PC-3 (cell line): ENCODE data around the gene HNRNPM. TPM values are rescaled to one million over a fixed set of nuclear protein-coding genes. Genes with fewer than 3 reads are reported as not detected.

Experiments used
- ATAC-seq: fragments of 200-7000 bp; cut with Tn5 transposase; 2 replicates; pipeline ENCODE4 v1.9.1; 2020; ENCODE audit warnings: mild to moderate bottlenecking, moderate library complexity
- BruUV-seq: library from RNA; stranded (reverse); fragments of 400-500 nt; replicated peaks from 2 replicates; lab custom pipeline; 2021; lab: Mats Ljungman, UMichigan
- CTCF ChIA-PET: fragments of 300-600 bp; sonication (Branson Sonifier 250); formaldehyde crosslinking; loops from one replicate; lab custom pipeline; 2022; ENCODE audit warnings: antibody characterized with exemption; lab: Charles Lee
- POLR2A ChIA-PET: fragments of 300-600 bp; sonication (Branson Sonifier 250); formaldehyde crosslinking; loops from one replicate; lab custom pipeline; 2022; ENCODE audit warnings: antibody characterized with exemption; ENCODE audit not compliant: unreplicated experiment; lab: Charles Lee
- DNase-seq: peaks from one replicate; pipeline ENCODE4 v3.0.0-alpha.2; 2015
- H2AFZ ChIP-seq: fragments of 300-600 bp; sonication (generic); 2 replicates; pipeline ENCODE4 v1.6.0; 2016; ENCODE audit warnings: antibody characterized with exemption, low read length
- H3F3A ChIP-seq: fragments of 300-600 bp; sonication (generic); one replicate; pipeline ENCODE4 v1.6.0; 2017; ENCODE audit warnings: antibody characterized with exemption, low read length, control low read depth, mild to moderate bottlenecking; ENCODE audit not compliant: unreplicated experiment
- H3K27ac ChIP-seq: fragments of 300-600 bp; sonication (generic); 2 replicates; pipeline ENCODE4 v1.5.1; 2016; ENCODE audit warnings: mild to moderate bottlenecking, low read length
- H3K27me3 ChIP-seq: fragments of 300-600 bp; sonication (generic); 2 replicates; pipeline ENCODE4 v1.6.1; 2016; ENCODE audit warnings: low read length, mixed read lengths
- H3K36me3 ChIP-seq: fragments of 300-600 bp; sonication (generic); 2 replicates; pipeline ENCODE4 v1.6.1; 2016; ENCODE audit warnings: low read depth, mixed run types, low read length, mixed read lengths
- H3K4me1 ChIP-seq: fragments of 300-600 bp; sonication (generic); 2 replicates; pipeline ENCODE4 v1.5.1; 2016; ENCODE audit warnings: low read length; ENCODE audit not compliant: insufficient read depth
- H3K4me2 ChIP-seq: fragments of 300-600 bp; sonication (generic); 2 replicates; pipeline ENCODE4 v1.6.0; 2016; ENCODE audit warnings: low read length
- H3K4me3 ChIP-seq: fragments of 300-600 bp; sonication (generic); 2 replicates; pipeline ENCODE4 v1.5.1; 2016; ENCODE audit warnings: mild to moderate bottlenecking, low read length, mixed read lengths
- H3K79me2 ChIP-seq: fragments of 300-600 bp; sonication (generic); 2 replicates; pipeline ENCODE4 v1.6.1; 2017; ENCODE audit warnings: low read length, mixed read lengths
- H3K9ac ChIP-seq: fragments of 300-600 bp; sonication (generic); 2 replicates; pipeline ENCODE4 v1.6.0; 2016; ENCODE audit warnings: mild to moderate bottlenecking, low read length
- H3K9me2 ChIP-seq: fragments of 300-600 bp; sonication (generic); replicated peaks from 2 replicates; pipeline ENCODE4 v1.6.1; 2016; ENCODE audit warnings: mixed run types, low read length, mixed read lengths
- H3K9me3 ChIP-seq: fragments of 300-600 bp; sonication (generic); 2 replicates; pipeline ENCODE4 v1.6.1; 2016; ENCODE audit warnings: low read length, mixed read lengths
- H4K20me1 ChIP-seq: fragments of 300-600 bp; sonication (generic); 2 replicates; pipeline ENCODE4 v1.6.1; 2016; ENCODE audit warnings: low read length, mixed read lengths
- CTCF ChIP-seq: fragments of 300-600 bp; sonication (generic); conservative IDR thresholded peaks from 2 replicates; pipeline ENCODE4 v1.5.1; 2017; ENCODE audit warnings: antibody characterized with exemption, low read depth, mild to moderate bottlenecking, low read length
- EZH2 ChIP-seq: fragments of 300-600 bp; sonication (generic); IDR thresholded peaks from one replicate; pipeline ENCODE4 v1.6.1; 2017; ENCODE audit warnings: antibody characterized with exemption, mild to moderate bottlenecking, low read length; ENCODE audit not compliant: unreplicated experiment
- EZH2phosphoT487 ChIP-seq: fragments of 300-600 bp; sonication (generic); IDR thresholded peaks from 2 replicates; pipeline ENCODE4 v1.6.1; 2018; ENCODE audit warnings: mild to moderate bottlenecking, antibody characterized with exemption, low read length, borderline replicate concordance
- intact Hi-C: fragments of 100-400 bp; cut with micrococcal nuclease; formaldehyde crosslinking; loops from 2 replicates; pipeline ENCODE4 v1.9.0; 2023
- total RNA-seq: library from RNA; depleted of rRNA; stranded (reverse); fragments of >200 nt; gene quantifications from 2 replicates; pipeline ENCODE4 v1.2.3, GENCODE V29; 2014

Gene HNRNPM
- total RNA-seq, 1 experiment from 2014 or later, result 165 TPM

GRCh38 chr19:8501516-8501915 is 56.7 kb downstream of the HNRNPM start:
- ATAC-seq (no peak), DNase-seq (no peak)
- H3K27ac ChIP-seq, result no peak overlapping the region
- no peak overlapping the region for H2AFZ ChIP-seq
- ChIA-PET CTCF (no interaction called here), POLR2A (no interaction called here)
- H4K20me1 ChIP-seq, result no peaks in the 10 kb centered on the region
- no peaks in the 10 kb centered on the region for H3K36me3 ChIP-seq
- no peaks in the 10 kb centered on the region for H3F3A ChIP-seq
- H3K4me3 ChIP-seq, result no peak overlapping the region
- H3K9me3 ChIP-seq, result no peaks in the 10 kb centered on the region
- no peaks in the 10 kb centered on the region for H3K9me2 ChIP-seq
- no peak overlapping the region for H3K9ac ChIP-seq
- no peak for TF ChIP-seq EZH2phosphoT487
- no peak for TF ChIP-seq EZH2
- TF ChIP-seq CTCF, result no peak
- H3K4me1 ChIP-seq, result no peaks in the 10 kb centered on the region
- no peak overlapping the region for H3K4me2 ChIP-seq
- intact Hi-C loops, result no loop called here
- BruUV-seq, result no TSS peak
- H3K27me3 ChIP-seq, result no peaks in the 10 kb centered on the region
- no peaks in the 10 kb centered on the region for H3K79me2 ChIP-seq

- no peak overlapping the region for H3K4me2 ChIP-seq
- intact Hi-C loops, result no loop called here
- no peaks in the 10 kb centered on the region for H3K36me3 ChIP-seq
- BruUV-seq, result no TSS peak
- H3K9ac ChIP-seq, result no peak overlapping the region
- ChIA-PET POLR2A (no interaction called here), CTCF (no interaction called here)
- DNase-seq (no peak), ATAC-seq (no peak)
- no peak overlapping the region for H3K27ac ChIP-seq
- no peaks in the 10 kb centered on the region for H3K9me3 ChIP-seq
- no peaks in the 10 kb centered on the region for H3K9me2 ChIP-seq
- TF ChIP-seq CTCF (no peak), EZH2phosphoT487 (no peak), EZH2 (no peak)
- no peaks in the 10 kb centered on the region for H3K79me2 ChIP-seq
- no peaks in the 10 kb centered on the region for H3F3A ChIP-seq
- no peaks in the 10 kb centered on the region for H4K20me1 ChIP-seq
- no peaks in the 10 kb centered on the region for H3K4me1 ChIP-seq
- H3K4me3 ChIP-seq, result no peak overlapping the region
- no peaks in the 10 kb centered on the region for H3K27me3 ChIP-seq
- H2AFZ ChIP-seq, result no peak overlapping the region
These were observed 57.2 kb downstream of the HNRNPM start for GRCh38 chr19:8501981-8502380.

GRCh38 chr19:8503510-8503909 is 58.7 kb downstream of the HNRNPM start:
- BruUV-seq, result no TSS peak
- Histone ChIP-seq H3K9me3 (no peaks in the 10 kb centered on the region), H3K36me3 (no peaks in the 10 kb centered on the region), H3F3A (no peaks in the 10 kb centered on the region), H3K9ac (no peak overlapping the region), H3K9me2 (no peaks in the 10 kb centered on the region), H2AFZ (no peak overlapping the region), H3K27me3 (no peaks in the 10 kb centered on the region), H3K4me2 (no peak overlapping the region), H3K79me2 (no peaks in the 10 kb centered on the region), H3K27ac (no peak overlapping the region), H3K4me3 (no peak overlapping the region), H3K4me1 (no peaks in the 10 kb centered on the region), H4K20me1 (no peaks in the 10 kb centered on the region)
- intact Hi-C loops, result no loop called here
- ChIA-PET POLR2A (no interaction called here), CTCF (no interaction called here)
- DNase-seq (no peak), ATAC-seq (no peak)
- TF ChIP-seq CTCF (no peak), EZH2 (no peak), EZH2phosphoT487 (no peak)
